ENCODE data around the gene SLC51A. TPM values are rescaled to one million over a fixed set of nuclear protein-coding genes. Genes with fewer than 3 reads are reported as not detected.

The SLC51A gene
- total and polyA plus RNA-seq, 2 of the 13 experiments (the other 11 are each of a cell fraction or from before 2014, with no cell fraction given) = 4.3 to 48.8 TPM

GRCh38 chr3:196189566-196190347 is 26.6 kb upstream of the SLC51A start (continued):
- TF ChIP-seq SNAPC2 (CRISPR knock-in tag; IDR thresholded peaks at IDR 0.05) = no peak
- no peak for TF ChIP-seq MAFF (IDR thresholded peaks at IDR 0.05; ENCODE audit: low read depth, low read length)
- no peak for TF ChIP-seq DNMT3B (CRISPR knock-in tag; conservative IDR thresholded peaks at IDR 0.05)
- TF ChIP-seq CENPT (CRISPR knock-in tag; IDR thresholded peaks at IDR 0.05; ENCODE audit: low read depth) = no peak
- no peak for TF ChIP-seq NFE2 (CRISPR knock-in tag; IDR thresholded peaks at IDR 0.05)
- TF ChIP-seq SETDB1 (CRISPR knock-in tag; IDR thresholded peaks at IDR 0.05; ENCODE audit: borderline replicate concordance) = no peak
- no peak for TF ChIP-seq CEBPB (IDR thresholded peaks at IDR 0.05; ENCODE audit: borderline replicate concordance, low read depth, low read length)
- no peak for TF ChIP-seq ZBTB14 (CRISPR knock-in tag; IDR thresholded peaks at IDR 0.05)
- TF ChIP-seq CBX5 (CRISPR knock-in tag; IDR thresholded peaks at IDR 0.05; ENCODE audit: borderline replicate concordance) = no peak
- TF ChIP-seq ZNF343 (CRISPR knock-in tag; IDR thresholded peaks at IDR 0.05) = no peak
- no peak for TF ChIP-seq ZSCAN9 (CRISPR knock-in tag; IDR thresholded peaks at IDR 0.05; ENCODE audit: borderline replicate concordance)
- TF ChIP-seq UBTF (CRISPR knock-in tag; IDR thresholded peaks at IDR 0.05) = peak; percentile 31; the same call in 1 of the 2 replicates
- TF ChIP-seq ZNF597 (CRISPR knock-in tag; IDR thresholded peaks at IDR 0.05) = no peak
- TF ChIP-seq PCBP1 (IDR thresholded peaks at IDR 0.05; ENCODE audit: borderline replicate concordance, low read depth, low read length) = no peak
- no peak for TF ChIP-seq ZNF644 (CRISPR knock-in tag; IDR thresholded peaks at IDR 0.05; ENCODE audit: low read depth)
- TF ChIP-seq KDM5A (IDR thresholded peaks at IDR 0.05; ENCODE audit: borderline replicate concordance, low read length) = no peak
- TF ChIP-seq TBX2 (CRISPR knock-in tag; IDR thresholded peaks at IDR 0.05; ENCODE audit: borderline replicate concordance) = no peak
- TF ChIP-seq RFX3 (CRISPR knock-in tag; IDR thresholded peaks at IDR 0.05) = no peak
- TF ChIP-seq NCOA2 (CRISPR knock-in tag; IDR thresholded peaks at IDR 0.05) = no peak
- TF ChIP-seq TRIM22 (IDR thresholded peaks at IDR 0.05) = no peak
- no peak for TF ChIP-seq XRCC5 (optimal IDR thresholded peaks at IDR 0.05; ENCODE audit: low read length)
- no peak for TF ChIP-seq HHEX (CRISPR knock-in tag; IDR thresholded peaks at IDR 0.05)
- no peak for TF ChIP-seq MEIS1 (CRISPR knock-in tag; IDR thresholded peaks at IDR 0.05; ENCODE audit: borderline replicate concordance)
- no peak for TF ChIP-seq ZFP41 (CRISPR knock-in tag; IDR thresholded peaks at IDR 0.05; ENCODE audit: borderline replicate concordance)
- no peak for TF ChIP-seq SSRP1 (CRISPR knock-in tag; IDR thresholded peaks at IDR 0.05)
- TF ChIP-seq ZNF253 (CRISPR knock-in tag; IDR thresholded peaks at IDR 0.05; ENCODE audit: borderline replicate concordance) = no peak
